Adrenal gland (tissue), 5 donors: Measurements from ENCODE around the gene TBCK.

Source experiments
- POLR2A ChIP-seq, 2 donors: fragments of 450-650 bp; IDR thresholded peaks; one replicate each; pipeline ENCODE4 v1.6.1; 2017; ENCODE audit warnings: antibody characterized with exemption in 2 of 2, mild to moderate bottlenecking in 2 of 2, moderate library complexity in 1 of 2
- TF ChIP-seq, protein P1 (sequence below), 6 experiments: fragments of 450-650 bp in 4 of 6; fragments of 200-600 bp in 2 of 6; sonication (generic) in 1 of 6; IDR thresholded peaks; 1 replicate in 5 of 6; 2 replicates in 1 of 6; pipeline versions ENCODE4 v1.5.1 to v1.8.0; 2016 to 2021; ENCODE audit warnings: antibody characterized with exemption in 6 of 6, mild to moderate bottlenecking in 2 of 6, moderate library complexity in 1 of 6
- donor health status: DM: no; HTN: no; CAD: no.

DNA sequence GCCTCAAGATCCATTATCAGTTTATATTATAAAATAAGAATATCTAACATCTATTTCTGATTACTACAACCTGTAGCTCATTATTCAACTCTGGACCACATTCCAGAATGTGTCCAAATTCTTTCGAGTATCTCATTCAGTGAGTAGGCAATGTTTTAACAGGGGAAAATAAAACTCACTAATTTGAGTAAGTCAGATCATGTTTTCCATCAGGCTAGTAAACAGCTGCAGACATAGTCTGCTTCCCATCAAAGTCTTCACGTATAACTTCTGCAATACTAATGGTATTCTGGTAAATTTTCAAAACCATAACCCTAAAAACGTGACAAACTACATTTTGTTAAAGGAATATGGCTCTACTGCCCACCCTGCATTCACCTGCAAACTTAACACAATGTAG, 31.8 kb downstream of the TBCK start:
- TF ChIP-seq POLR2A (IDR thresholded peaks at IDR 0.05) = no peak
- TF ChIP-seq, protein P1, sequence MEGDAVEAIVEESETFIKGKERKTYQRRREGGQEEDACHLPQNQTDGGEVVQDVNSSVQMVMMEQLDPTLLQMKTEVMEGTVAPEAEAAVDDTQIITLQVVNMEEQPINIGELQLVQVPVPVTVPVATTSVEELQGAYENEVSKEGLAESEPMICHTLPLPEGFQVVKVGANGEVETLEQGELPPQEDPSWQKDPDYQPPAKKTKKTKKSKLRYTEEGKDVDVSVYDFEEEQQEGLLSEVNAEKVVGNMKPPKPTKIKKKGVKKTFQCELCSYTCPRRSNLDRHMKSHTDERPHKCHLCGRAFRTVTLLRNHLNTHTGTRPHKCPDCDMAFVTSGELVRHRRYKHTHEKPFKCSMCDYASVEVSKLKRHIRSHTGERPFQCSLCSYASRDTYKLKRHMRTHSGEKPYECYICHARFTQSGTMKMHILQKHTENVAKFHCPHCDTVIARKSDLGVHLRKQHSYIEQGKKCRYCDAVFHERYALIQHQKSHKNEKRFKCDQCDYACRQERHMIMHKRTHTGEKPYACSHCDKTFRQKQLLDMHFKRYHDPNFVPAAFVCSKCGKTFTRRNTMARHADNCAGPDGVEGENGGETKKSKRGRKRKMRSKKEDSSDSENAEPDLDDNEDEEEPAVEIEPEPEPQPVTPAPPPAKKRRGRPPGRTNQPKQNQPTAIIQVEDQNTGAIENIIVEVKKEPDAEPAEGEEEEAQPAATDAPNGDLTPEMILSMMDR (IDR thresholded peaks at IDR 0.05) = no peak
